Ammon's horn (tissue), 1 donor: Measurements from ENCODE around the gene RPS6KC1.

Source experiments
- DNase-seq: peaks from one replicate; pipeline ENCODE4 v3.0.0-alpha.2; 2016; ENCODE audit warnings: low spot score

RPS6KC1 gene

DNA sequence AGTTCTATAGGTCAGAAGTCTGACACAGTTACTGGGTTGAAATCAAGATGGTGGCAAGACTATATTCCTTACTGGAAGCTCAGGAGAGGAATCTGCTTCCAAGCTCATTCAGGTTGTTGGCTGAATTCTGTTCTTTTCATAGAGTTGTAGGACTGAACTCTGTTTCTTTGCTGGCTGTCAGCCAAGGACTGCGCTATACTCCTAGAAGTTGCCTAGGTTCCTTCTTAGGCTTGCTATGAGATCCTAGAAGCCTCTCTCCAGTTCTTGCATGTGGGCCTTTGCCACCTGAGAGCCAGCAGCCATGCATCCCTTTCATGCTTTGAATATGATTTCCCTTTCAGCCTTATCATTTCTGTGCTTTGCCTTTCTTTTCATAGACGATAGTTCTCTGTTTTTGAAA, 176.4 kb downstream of the RPS6KC1 start:
- DNase-seq: no peak

GRCh38 chr1:213231795-213232231, 180.8 kb downstream of the RPS6KC1 start:
- DNase-seq: no peak

DNA sequence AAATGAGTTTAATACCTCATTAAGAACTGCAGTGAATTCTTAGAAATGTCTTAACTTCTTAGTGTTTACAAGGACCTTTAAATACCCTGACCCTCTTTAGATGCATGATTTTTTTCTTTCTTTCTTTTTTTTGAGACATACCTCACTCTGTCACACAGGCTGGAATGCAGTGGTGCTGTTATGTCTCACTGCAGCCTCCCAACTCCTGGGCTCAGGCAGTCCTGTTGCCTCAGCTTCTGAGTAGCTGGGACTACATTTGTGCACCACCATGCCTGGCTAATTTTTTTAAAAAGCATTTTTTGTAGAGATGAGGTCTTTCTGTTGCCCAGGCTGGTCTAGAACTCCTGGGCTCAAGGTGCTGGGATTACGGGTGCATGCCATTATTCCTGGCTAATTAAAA, 191.8 kb downstream of the RPS6KC1 start:
- no peak for DNase-seq

DNA sequence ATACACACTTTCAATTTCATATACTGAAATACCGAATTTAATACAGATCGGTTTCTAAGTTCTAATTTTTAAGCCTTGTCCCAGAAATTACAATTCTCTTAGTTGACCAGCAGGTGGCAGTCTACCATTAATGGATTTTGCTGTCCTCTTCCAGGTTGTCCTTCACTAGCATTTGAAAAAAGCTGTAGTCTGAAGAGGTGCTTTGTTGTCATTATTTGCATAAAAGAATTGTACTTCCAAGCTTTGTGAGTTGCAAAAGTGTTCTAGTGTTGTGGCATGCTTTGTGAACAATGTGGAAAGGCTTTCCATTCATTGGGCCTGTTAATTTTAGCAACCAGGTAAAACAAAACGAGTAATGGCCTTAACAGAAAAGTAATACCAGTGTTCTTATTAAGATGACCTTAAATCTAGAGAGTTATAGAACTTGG, 193.6 kb downstream of the RPS6KC1 start:
- peak; percentile 78 for DNase-seq

- DNase-seq: no peak
Measured at GRCh38 chr1:213245260-213245910, 194.3 kb downstream of the RPS6KC1 start.

DNA sequence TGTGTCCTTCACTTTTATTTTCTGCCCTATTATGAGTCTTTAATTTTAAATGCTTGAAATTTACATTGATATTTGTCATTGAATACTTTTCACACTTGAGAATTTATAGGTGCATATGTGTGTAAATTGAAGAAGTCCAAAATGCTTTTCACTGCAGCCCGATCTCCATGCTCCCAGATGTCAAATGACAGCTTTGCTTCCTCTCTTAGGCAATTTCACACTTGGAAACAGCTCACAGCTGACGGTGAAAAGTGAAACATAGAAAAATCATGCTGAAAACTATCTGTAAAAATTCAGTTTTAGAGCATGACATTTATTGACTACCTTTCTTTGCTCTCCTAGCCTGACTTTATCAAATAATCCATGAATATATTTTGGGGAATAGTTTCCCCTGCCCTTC, 196.0 kb downstream of the RPS6KC1 start:
- DNase-seq: peak; percentile 9

- no peak for DNase-seq
Measured at GRCh38 chr1:213249395-213249794, 198.4 kb downstream of the RPS6KC1 start.

- DNase-seq: no peak
Measured at GRCh38 chr1:213250041-213250440, 199.0 kb downstream of the RPS6KC1 start.

GRCh38 chr1:213250446-213250845, 199.4 kb downstream of the RPS6KC1 start:
- DNase-seq: no peak

- DNase-seq: no peak
Measured at GRCh38 chr1:213251972-213252371, 200.9 kb downstream of the RPS6KC1 start.

- DNase-seq: no peak
Measured at GRCh38 chr1:213256438-213257087, 205.5 kb downstream of the RPS6KC1 start.

DNA sequence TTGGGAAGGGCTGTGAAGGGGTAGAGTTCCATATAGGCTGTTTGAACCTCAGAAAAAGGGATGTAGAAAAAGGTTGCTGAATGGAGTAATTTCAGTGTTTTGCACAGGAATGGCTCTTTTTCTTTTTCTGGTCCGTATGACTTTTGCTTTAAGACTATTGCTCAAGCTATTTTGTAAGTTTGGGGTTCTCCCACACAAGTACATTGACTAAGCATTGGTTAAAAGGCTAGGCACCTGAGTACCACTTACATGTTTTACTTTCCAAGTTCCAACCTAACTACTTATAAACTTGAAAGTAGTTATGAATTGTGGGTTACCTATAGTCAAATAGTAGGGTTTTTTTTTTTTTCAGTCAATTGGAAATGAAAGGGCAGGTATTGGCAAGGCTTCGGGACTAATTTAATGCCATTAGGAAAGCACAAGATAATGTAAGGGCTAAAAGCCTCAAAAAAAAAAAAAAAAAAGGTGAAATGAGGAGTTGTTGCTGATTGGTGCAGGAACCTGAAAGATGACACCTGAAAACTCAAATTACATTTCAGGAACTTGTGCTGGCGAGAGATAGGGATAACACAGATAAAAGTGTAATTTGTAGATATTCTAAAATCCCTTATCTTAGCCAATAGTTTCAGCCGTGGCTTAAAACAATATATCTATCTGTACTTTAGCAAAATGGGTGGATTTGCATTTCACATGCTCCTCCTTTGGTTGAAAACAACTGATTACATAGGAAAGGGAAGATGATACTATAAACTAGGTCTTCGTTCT, 209.5 kb downstream of the RPS6KC1 start:
- no peak for DNase-seq

GRCh38 chr1:213264531-213264930, 213.5 kb downstream of the RPS6KC1 start:
- DNase-seq: no peak

DNA sequence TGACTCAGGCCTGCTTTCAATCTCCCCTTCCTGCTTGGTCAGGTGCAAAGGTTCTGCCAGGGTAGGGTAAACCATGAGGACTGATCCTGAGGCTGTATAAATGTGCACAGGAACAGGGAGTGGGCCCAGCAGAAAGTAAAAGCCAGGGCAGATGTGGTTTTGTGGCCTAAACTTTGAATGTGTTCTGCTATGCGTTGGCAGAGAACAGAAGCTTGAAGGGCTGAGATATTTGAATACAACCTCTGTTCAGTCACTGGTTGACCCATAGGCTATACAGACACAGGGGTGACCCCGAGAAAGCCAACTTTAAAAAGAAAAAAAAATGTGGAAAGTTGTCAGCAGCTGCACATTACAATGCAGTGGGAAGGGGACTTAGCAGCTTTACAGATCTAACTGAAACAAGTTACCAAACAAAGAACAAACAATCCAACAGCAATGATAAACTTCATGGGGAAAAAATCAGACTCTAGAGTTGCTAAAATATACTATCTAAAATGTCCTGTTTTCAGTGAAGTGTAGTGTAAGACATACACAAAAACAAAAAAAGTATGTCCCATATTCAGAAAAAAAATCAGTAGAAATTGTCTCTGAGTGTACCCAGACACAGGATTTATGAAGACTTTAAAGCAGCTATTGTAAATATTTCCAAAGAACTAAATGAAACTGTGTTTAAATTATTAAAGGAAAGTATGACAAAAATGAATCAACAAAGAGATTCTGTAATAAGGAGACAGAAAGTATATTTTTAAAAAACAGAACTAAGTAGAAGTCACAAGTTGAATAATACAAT, 216.1 kb downstream of the RPS6KC1 start:
- DNase-seq: no peak

- DNase-seq: no peak
Measured at GRCh38 chr1:213268221-213268620, 217.2 kb downstream of the RPS6KC1 start.

GRCh38 chr1:213269829-213270228, 218.8 kb downstream of the RPS6KC1 start:
- DNase-seq: no peak

DNA sequence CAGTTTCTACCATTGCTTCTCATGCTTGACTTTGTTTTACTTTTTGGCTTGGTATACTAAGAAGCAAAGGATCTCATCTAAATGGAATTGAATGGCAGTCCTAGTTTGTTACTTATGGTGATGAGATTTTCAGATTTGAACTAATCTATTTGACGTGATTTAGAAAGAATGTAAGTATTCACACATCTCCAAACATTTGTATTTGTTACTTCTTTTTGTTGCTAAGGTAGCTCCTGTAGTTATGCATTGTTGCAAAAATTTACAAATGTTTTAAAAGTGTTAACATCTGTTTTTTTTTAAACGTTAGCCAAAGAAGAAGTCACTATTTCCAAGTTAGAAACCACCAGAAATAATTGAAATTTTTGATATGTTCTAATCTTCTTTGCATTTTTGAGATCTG, 222.5 kb downstream of the RPS6KC1 start:
- no peak for DNase-seq

DNA sequence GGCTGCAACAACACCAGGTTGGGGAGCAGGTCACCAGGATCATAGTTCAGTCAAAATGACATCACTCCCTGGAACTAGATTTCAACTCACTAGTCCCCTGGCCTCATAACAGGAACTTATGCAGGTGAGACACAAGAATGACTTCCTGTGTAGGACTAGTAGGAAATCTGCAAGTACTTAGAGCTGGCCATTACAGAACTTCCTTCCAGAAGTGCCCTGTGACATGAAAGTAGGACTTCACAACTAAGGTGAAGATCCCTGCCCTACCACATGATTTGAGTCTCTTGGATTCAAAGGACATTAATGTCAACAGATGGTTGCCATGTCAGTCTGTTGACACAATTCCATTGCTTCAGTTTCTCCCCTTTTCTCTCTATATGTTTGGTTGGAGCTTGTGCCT, 223.1 kb downstream of the RPS6KC1 start:
- no peak for DNase-seq

GRCh38 chr1:213275293-213275692, 224.3 kb downstream of the RPS6KC1 start:
- no peak for DNase-seq

GRCh38 chr1:213276236-213276635, 225.2 kb downstream of the RPS6KC1 start:
- DNase-seq: no peak

- DNase-seq: no peak
Measured at GRCh38 chr1:213277036-213277435, 226.0 kb downstream of the RPS6KC1 start.

DNA sequence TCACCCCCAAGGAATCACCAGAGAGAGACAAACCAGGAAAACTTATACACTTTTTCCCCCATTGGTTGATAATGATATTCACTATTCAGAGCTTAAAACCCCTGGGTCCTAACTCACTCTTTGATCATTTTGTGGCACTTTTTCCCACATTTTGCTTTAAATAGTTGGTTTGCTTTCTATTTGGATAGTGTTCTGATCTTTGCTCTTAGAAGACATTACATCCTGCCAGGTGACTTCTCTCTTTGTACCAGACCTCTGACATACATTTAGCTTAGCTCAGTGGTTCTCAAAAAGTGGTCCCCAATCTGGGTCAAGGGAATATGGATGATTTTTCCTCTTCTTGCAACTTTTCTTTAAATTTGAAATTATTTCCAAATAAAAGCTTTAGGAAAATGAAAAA, 228.4 kb downstream of the RPS6KC1 start:
- DNase-seq: no peak
